Caco-2 (cell line): ENCODE data around the gene NUP153. TPM values are rescaled to one million over a fixed set of nuclear protein-coding genes. Genes with fewer than 3 reads are reported as not detected.
A peak's percentile ranks its signal among the peaks of the same experiment; 100 is the strongest.

Experiments used
- BruUV-seq: library from RNA; stranded (reverse); fragments of 400-500 nt; replicated peaks from 2 replicates; lab custom pipeline; 2021; lab: Mats Ljungman, UMichigan
- CTCF ChIA-PET: fragments of 300-600 bp; sonication (Branson Sonifier 250); formaldehyde crosslinking; loops from one replicate; lab custom pipeline; 2022; ENCODE audit warnings: antibody characterized with exemption; lab: Charles Lee
- POLR2A ChIA-PET: fragments of 300-600 bp; sonication (Branson Sonifier 250); formaldehyde crosslinking; loops from one replicate; lab custom pipeline; 2022; ENCODE audit warnings: antibody characterized with exemption; lab: Charles Lee
- DNase-seq, 2 experiments: peaks; one replicate each; pipeline versions ENCODE4 v3.0.0 to v3.0.0-alpha.2; 2020 to 2022
- H3K27me3 ChIP-seq: replicated peaks from 2 replicates; pipeline ENCODE4 v1.6.0; 2011; ENCODE audit warnings: low read length; ENCODE audit not compliant: control insufficient read depth, insufficient read depth
- H3K36me3 ChIP-seq: 2 replicates; pipeline ENCODE4 v1.5.1; 2011; ENCODE audit warnings: low read length; ENCODE audit not compliant: control insufficient read depth, insufficient read depth
- H3K4me1 ChIP-seq: fragments of 250-450 bp; sonication (Bioruptor Pico); 2 replicates; pipeline ENCODE4 v1.5.1; 2020; ENCODE audit warnings: mild to moderate bottlenecking
- H3K4me3 ChIP-seq: 2 replicates; pipeline ENCODE4 v1.5.1; 2011; ENCODE audit warnings: low read depth, mild to moderate bottlenecking, control low read depth, low read length
- H3K9me3 ChIP-seq: fragments of 250-450 bp; sonication (Bioruptor Pico); 2 replicates; pipeline ENCODE4 v1.5.1; 2020; ENCODE audit warnings: mild to moderate bottlenecking, moderate library complexity
- H3K27ac Mint-ChIP-seq: one replicate; pipeline ENCODE4 v1.8.0; 2022; ENCODE audit warnings: mixed read lengths; ENCODE audit not compliant: unreplicated experiment
- H3K27me3 Mint-ChIP-seq: one replicate; pipeline ENCODE4 v1.8.0; 2022; ENCODE audit warnings: mixed read lengths; ENCODE audit not compliant: insufficient read depth, unreplicated experiment
- H3K36me3 Mint-ChIP-seq: one replicate; pipeline ENCODE4 v1.8.0; 2022; ENCODE audit warnings: mild to moderate bottlenecking, mixed read lengths; ENCODE audit not compliant: insufficient read depth, unreplicated experiment
- H3K4me1 Mint-ChIP-seq: one replicate; pipeline ENCODE4 v1.8.0; 2022; ENCODE audit warnings: low read depth, mixed read lengths; ENCODE audit not compliant: unreplicated experiment
- H3K4me3 Mint-ChIP-seq: one replicate; pipeline ENCODE4 v1.8.0; 2022; ENCODE audit warnings: mild to moderate bottlenecking, moderate library complexity, mixed read lengths; ENCODE audit not compliant: unreplicated experiment
- H3K9me3 Mint-ChIP-seq: one replicate; pipeline ENCODE4 v1.8.0; 2022; ENCODE audit warnings: mixed read lengths; ENCODE audit not compliant: unreplicated experiment
- intact Hi-C: fragments of 100-400 bp; cut with micrococcal nuclease; formaldehyde crosslinking; loops from one replicate; pipeline ENCODE4 v1.10.0; 2022; ENCODE audit not compliant: unreplicated experiment
- total RNA-seq: library from RNA; stranded (reverse); gene quantifications from 2 replicates; pipeline ENCODE4 v1.2.3, GENCODE V29; 2022
- TF ChIP-seq, protein P1 (sequence below), 2 experiments: fragments of 200-600 bp in 1 of 2; IDR thresholded peaks; 1 replicate in 1 of 2; 2 replicates in 1 of 2; pipeline versions ENCODE4 v1.5.1 to v1.8.0; 2011 to 2022; ENCODE audit warnings: antibody characterized with exemption in 1 of 2, control low read depth in 1 of 2, inconsistent platforms in 1 of 2, low read depth in 1 of 2, low read length in 1 of 2, mild to moderate bottlenecking in 1 of 2, moderate library complexity in 1 of 2; ENCODE audit not compliant: insufficient read depth in 1 of 2, severe bottlenecking in 1 of 2, unreplicated experiment in 1 of 2

NUP153 gene
- total RNA-seq, 1 experiment from 2014 or later: 53.9 TPM

DNA sequence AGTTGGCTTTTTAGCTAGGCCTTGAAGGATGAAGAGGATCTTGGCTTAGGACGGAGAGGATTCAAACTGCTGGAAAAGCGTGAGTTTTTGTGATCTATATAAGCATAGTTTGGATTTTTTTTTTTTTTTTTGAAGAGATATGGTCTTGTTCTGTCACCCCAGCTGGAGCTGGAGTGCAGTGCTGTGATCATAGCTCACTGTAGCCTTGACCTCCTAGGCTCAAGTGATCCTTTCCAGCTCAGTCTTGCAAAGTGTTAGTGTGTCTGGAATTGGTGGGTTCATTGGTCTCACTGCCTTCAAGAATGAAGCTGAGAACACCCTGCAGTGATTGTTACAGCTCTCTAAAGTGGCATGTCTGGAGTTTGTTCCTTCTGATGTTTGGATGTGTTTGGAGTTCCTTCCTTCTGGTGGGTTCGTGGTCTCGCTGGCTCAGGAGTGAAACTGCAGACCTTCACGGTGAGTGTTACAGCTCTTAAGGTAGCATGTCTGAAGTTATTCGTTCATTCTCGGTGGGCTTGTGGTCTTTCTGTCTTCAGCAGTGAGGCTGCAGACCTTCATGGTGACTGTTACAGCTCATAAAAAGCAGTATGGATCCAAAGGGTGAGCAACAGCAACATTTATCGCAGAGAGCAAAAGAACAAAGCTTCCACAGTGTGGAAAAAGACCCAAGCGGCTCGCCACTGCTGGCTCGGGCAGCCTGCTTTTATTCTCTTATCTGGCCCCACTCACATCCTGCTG, 37.5 kb upstream of the NUP153 start:
- H3K4me3 ChIP-seq: no peak overlapping the region
- Mint-ChIP-seq H3K4me3 (no peak overlapping the region), H3K9me3 (no peaks in the 10 kb centered on the region), H3K4me1 (peaks cover 9% of the 10 kb centered on the region), H3K36me3 (peaks cover 9% of the 10 kb centered on the region), H3K27me3 (no peaks in the 10 kb centered on the region), H3K27ac (no peak overlapping the region)
- no peaks in the 10 kb centered on the region for H3K4me1 ChIP-seq
- no peaks in the 10 kb centered on the region for H3K27me3 ChIP-seq
- BruUV-seq: no TSS peak
- H3K9me3 ChIP-seq: no peaks in the 10 kb centered on the region
- TF ChIP-seq, protein P1, sequence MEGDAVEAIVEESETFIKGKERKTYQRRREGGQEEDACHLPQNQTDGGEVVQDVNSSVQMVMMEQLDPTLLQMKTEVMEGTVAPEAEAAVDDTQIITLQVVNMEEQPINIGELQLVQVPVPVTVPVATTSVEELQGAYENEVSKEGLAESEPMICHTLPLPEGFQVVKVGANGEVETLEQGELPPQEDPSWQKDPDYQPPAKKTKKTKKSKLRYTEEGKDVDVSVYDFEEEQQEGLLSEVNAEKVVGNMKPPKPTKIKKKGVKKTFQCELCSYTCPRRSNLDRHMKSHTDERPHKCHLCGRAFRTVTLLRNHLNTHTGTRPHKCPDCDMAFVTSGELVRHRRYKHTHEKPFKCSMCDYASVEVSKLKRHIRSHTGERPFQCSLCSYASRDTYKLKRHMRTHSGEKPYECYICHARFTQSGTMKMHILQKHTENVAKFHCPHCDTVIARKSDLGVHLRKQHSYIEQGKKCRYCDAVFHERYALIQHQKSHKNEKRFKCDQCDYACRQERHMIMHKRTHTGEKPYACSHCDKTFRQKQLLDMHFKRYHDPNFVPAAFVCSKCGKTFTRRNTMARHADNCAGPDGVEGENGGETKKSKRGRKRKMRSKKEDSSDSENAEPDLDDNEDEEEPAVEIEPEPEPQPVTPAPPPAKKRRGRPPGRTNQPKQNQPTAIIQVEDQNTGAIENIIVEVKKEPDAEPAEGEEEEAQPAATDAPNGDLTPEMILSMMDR (IDR thresholded peaks at IDR 0.05; ENCODE audit: insufficient read depth in 1 of 2, low read depth in 1 of 2, low read length in 1 of 2, severe bottlenecking in 1 of 2, unreplicated experiment in 1 of 2): no peak
- CTCF ChIA-PET: no interaction called here
- intact Hi-C loops: no loop called here
- H3K36me3 ChIP-seq: no peaks in the 10 kb centered on the region
- no peak for DNase-seq
- POLR2A ChIA-PET: no interaction called here

DNA sequence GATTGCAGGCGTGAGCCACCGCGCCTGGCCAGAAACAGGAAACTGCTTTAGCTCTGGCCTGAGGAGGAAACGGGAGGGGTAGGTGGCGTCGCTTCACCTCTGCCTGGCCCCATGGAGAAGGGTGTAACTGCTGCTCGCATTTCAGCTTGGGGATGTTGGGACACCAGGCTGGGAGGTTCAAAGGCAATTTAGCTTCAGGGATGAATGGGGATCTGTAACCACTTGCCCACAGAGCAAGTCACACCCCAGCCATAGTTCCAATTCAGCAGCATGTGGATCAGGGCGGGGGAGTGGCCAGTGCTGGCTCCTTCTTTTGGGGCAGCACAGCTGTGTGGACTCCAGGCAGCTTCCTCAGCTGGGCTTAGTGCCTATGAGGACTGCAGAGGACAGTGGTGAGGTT, 34.8 kb upstream of the NUP153 start:
- Histone ChIP-seq H3K4me1 (no peaks in the 10 kb centered on the region), H3K4me3 (no peak overlapping the region), H3K9me3 (peaks cover 6% of the 10 kb centered on the region; the same call in 1 of the 2 replicates), H3K27me3 (no peaks in the 10 kb centered on the region), H3K36me3 (no peaks in the 10 kb centered on the region)
- H3K27me3 Mint-ChIP-seq: no peaks in the 10 kb centered on the region
- BruUV-seq: no TSS peak
- H3K36me3 Mint-ChIP-seq: peaks cover 9% of the 10 kb centered on the region
- CTCF ChIA-PET: no interaction called here
- TF ChIP-seq, protein P1 (IDR thresholded peaks at IDR 0.05; ENCODE audit: insufficient read depth in 1 of 2, low read depth in 1 of 2, low read length in 1 of 2, severe bottlenecking in 1 of 2, unreplicated experiment in 1 of 2): no peak
- no peak overlapping the region for H3K4me3 Mint-ChIP-seq
- no peak overlapping the region for H3K27ac Mint-ChIP-seq
- peaks cover 16% of the 10 kb centered on the region for H3K9me3 Mint-ChIP-seq
- DNase-seq: peak in 1 of 2 experiments; percentile 34
- H3K4me1 Mint-ChIP-seq: peaks cover 7% of the 10 kb centered on the region
- intact Hi-C loops: no loop called here
- POLR2A ChIA-PET: no interaction called here

DNA sequence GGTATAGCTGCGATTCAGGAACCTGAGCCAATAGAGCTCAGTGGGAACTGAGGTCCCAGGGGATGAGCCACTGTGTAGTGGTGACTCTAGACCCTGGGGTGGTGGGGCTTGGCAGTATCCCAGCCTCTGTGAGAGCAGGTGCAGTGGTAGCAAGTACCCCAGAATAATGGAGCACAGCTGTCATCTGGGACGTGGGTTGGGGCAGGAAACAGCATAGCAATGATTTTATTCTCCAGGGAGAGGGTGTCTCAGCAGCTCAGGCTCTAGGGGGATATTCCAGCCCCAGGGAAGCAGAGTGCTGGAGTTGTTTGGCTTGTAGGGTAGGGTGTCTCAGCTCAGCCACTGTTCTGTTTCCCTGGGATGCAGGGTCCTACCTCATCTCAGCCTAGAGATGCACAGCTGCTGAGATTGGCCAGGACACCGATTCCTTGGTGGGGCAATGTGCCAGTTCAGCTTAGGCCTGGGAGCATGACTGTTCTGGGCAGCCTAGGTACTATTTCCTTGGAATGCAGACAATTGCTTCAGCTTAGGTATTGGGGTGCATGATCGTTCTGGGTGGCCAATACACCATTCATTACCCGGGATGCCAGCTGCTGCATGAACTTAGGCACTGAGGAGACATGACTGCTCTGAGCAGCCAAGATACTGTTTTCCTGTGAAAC, 34.0 kb upstream of the NUP153 start:
- Histone ChIP-seq H3K9me3 (peaks cover 6% of the 10 kb centered on the region; the same call in 1 of the 2 replicates), H3K4me1 (no peaks in the 10 kb centered on the region), H3K4me3 (no peak overlapping the region), H3K27me3 (no peaks in the 10 kb centered on the region), H3K36me3 (no peaks in the 10 kb centered on the region)
- intact Hi-C loops: no loop called here
- no TSS peak for BruUV-seq
- Mint-ChIP-seq H3K36me3 (peaks cover 9% of the 10 kb centered on the region), H3K4me3 (no peak overlapping the region), H3K27ac (no peak overlapping the region), H3K27me3 (no peaks in the 10 kb centered on the region), H3K4me1 (peaks cover 7% of the 10 kb centered on the region), H3K9me3 (peaks cover 16% of the 10 kb centered on the region)
- no peak for DNase-seq
- POLR2A ChIA-PET: no interaction called here
- CTCF ChIA-PET: no interaction called here
- TF ChIP-seq, protein P1 (IDR thresholded peaks at IDR 0.05; ENCODE audit: insufficient read depth in 1 of 2, low read depth in 1 of 2, low read length in 1 of 2, severe bottlenecking in 1 of 2, unreplicated experiment in 1 of 2): no peak
